LHCN-M2 (cell line): ENCODE results near the gene GPSM1. TPM values are rescaled to one million over a fixed set of nuclear protein-coding genes. Genes with fewer than 3 reads are reported as not detected.
"Not testable (repeated sequence)": the region's sequence is repeated elsewhere in the genome, so short reads cannot be mapped to it uniquely, and the experiment has no call there.

Experiments
- DNase-seq: peaks from one replicate; pipeline ENCODE4 v3.0.0-alpha.2; 2012; ENCODE audit warnings: low read depth
- total RNA-seq: library from RNA; depleted of rRNA; stranded (reverse); fragments of >200 nt; gene quantifications from 2 replicates; pipeline ENCODE4 v1.2.3, GENCODE V29; 2014

The GPSM1 gene
- total RNA-seq, 1 experiment from 2014 or later = 34.1 TPM

DNA sequence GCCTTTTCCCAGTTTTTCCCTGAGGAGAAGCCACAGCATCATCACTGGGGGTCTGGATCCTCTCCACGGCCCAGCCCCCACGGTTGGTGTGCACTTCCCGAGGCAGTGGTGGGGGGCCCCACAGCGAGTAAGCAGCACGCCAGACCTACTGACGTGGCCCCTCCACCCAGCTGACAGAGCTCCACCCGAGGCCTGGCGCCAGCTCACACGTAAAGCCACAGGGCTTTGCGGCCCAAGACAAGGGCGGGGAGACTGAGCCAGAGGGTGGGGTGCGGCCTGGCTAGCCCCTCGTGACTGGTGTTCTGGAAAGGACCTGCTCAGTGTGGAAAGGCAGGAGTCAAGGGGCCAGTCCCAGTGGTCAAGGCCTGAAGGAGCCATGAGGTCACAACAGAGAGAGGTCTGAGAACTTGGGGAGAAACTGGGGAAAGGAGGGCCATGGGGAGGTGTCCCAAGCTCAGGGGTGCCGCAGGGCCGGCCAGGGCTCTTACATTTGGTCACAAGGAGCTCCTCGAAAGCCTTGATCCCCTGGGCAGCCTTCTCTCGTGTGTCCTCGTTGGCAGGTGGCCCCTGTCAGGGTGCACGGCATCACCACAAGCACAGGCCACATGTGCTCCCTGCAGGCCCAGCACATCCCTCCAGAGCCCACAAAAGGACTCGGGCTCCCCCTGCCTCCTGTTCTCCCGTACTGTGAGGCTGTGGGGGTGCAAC lies 67.1 kb downstream of the GPSM1 start:
- no peak for DNase-seq

DNA sequence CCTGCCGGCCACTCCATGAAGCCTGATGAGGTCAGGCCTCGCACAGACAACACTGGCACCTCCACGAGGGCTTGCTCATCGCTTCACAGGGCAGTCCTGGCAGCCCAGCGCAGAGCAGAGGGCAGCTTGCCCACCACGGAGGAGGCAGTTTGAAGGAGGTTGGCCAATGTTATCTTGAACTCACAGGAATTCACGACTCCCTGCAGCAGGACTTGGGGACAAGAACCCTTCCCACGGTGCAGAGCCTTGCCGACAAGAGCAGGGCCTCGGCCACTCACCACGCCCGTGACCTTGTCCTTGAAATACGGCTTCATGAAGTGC lies 67.6 kb downstream of the GPSM1 start:
- DNase-seq = no peak

DNA sequence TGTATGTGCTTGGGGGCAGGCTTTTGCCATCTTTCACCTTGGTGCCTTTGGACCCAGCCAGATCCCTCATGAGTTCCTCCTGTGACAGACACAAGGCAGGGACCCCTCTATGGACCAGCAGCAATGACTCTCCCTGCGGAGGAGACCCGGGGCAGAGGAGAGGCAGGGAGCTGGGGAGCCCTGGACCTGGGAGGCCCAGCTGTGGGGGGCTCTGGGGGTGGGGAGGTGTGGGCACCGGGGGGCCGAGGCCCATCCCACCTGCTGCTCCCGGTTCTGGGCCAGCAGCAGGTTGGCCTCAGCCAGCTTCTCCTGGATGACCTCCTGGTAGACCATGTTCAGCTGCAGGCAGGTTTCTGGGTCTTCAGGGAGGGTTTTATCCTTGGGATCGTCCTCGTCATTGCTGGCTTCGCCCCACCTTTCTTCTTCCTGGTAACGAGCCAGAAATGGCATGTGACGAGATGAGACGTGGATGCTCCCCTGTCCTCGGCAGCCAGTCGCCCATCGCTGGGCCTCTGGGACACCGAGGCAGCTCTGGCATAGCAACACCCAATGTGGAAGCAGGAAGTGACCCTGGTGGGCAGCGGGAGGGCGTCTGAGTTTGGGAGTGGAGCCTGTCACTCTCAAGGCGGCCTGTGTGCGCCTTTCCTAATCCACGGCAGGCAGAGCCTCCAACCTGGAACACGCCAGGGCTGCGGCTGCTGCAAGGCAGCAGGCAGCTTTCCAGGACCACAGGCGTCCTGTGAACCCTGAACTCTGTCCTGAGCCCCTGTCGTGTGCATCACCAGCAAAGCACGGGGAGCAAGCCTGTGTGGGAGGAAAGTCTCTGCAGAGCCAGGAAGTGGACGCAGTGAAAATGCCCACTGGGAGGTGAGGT lies 68.2 kb downstream of the GPSM1 start:
- no peak for DNase-seq

DNA sequence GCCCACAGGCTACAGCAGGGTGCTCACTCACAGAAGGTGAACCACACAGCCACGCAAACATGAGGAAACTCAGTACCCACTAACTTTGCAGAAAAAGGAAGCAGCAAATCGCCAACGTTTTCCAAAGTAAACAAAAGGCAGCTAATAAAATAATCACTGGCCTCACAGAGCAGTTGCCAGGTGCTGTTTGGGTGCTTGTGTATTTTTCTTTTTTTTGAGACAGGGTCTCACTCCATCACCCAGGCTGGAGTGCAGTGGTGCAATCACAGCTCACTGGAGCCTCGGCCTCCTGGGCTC lies 68.8 kb downstream of the GPSM1 start:
- no peak for DNase-seq

DNA sequence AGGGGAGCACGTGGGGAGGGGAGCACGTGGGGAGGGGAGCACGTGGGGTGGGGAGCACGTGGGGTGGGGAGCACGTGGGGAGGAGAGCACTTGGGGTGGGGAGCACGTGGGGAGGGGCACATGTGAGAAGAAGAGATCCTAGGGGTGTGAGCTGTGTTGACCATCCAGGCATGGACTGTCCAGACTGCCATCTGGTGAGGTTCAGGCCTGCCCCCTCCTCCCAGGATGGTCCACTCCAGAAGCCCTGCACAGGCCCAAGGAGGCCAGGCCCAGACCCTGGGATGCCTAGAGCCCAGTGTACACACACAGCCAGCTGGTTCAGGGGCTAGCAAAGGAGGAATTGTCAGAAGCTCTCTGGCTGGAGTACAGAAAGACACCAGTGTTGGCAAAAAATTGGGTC lies 70.3 kb downstream of the GPSM1 start:
- no peak for DNase-seq

DNA sequence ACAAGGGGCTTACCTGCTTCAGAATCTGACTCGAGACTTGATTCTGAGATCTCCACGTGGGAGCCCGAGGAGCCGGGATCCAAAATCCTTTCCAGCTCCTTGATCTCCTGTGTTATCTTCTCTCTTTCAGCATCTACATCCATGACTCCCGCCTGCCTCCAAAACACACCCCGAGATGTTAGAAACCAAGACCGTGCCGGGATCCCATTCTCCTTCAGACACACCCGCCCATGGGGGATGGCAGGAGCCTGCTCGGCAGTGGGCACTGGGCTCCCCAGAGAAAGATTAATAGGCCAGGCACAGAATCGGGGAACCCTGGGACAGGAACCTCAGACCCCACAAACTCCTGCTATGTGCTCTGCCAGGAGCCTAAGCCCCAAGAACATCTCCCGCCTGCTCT lies 70.9 kb downstream of the GPSM1 start:
- no peak for DNase-seq

DNA sequence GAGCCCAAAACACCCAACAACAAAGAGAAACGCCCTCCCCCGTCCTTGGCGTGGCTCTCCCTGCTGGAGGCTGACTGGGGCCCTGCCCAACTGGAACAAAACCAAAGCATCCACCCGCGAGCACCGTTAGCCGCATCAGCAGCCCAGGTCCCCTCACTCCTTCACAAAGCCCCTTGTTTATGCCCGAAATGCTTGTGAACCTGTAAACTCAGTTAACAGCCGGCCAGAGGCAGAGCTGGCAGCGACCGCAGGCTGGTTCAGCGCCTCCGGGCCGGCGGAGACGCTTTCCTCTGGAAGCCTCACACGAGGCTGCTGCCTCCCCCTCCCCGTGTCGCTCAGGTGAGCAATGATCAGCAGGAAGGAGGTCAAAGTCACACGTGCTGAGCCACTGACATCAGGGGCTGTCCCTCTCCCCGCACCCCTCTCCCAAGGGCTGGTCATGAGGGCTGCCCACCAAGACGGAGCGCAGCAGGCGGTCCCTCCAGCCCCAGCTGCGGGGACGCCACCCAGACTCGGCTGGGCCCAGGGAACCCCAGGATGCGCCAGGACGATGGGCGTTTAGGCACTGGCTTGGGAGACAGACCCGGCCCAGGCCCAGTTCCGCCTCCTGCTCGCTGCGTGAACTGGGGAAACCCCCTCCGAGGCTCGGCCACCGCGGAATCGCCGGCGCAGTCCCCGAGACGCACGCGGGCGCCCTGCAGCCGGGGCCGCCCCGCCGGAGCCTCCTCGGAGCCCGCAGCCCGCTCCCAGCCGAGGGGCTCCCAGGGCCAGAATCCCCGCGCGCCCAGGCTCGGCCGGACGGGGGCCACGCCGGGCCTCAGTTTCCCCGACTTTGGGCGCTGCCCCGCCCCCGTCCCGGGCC lies 72.1 kb downstream of the GPSM1 start:
- no peak for DNase-seq

DNA sequence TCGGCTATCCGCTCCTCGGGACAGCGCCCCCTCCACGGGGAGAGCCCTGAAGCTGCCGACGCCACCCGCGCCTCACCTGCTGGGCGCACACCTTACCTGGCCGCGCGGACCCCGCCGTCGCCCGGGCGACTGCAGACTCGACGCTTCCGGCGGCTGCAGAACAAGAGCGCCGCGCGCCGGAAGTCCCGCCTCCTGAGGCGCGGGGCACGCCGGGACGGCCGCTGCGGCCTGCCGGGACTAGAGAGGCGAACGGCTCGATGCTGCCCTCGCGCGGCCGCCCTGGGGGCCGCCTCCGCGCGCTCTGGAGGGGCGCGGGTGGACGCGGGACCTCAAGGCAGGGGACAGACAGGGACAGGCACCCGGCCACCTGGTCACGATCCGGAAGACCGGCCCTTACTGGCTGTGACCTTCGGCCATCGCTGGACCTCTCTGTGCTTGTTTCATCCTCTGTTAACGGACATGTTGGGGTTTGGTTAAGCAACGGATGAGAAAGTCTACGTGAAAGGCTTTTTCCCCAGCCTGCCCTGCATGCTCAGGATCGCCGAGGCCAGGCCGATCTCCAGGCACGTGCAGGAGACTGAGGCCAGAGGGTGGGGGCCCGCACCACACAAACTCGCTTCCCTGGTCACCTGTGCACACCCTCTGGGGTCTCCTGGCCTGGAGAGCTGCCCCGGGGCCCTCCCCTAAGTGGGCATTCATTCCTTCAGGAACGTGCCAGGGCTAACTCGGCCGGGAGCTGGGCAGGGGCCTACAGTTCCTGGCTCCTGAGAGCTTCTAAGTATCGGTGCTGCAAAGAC lies 72.9 kb downstream of the GPSM1 start, which contains the start of gene SNAPC4:
SNAPC4 (minus strand) TSS at position 133 of the 797 bp plus-strand sequence. CDS start 1,742 bp downstream, outside the sequence.
- DNase-seq = peak; percentile 79

DNA sequence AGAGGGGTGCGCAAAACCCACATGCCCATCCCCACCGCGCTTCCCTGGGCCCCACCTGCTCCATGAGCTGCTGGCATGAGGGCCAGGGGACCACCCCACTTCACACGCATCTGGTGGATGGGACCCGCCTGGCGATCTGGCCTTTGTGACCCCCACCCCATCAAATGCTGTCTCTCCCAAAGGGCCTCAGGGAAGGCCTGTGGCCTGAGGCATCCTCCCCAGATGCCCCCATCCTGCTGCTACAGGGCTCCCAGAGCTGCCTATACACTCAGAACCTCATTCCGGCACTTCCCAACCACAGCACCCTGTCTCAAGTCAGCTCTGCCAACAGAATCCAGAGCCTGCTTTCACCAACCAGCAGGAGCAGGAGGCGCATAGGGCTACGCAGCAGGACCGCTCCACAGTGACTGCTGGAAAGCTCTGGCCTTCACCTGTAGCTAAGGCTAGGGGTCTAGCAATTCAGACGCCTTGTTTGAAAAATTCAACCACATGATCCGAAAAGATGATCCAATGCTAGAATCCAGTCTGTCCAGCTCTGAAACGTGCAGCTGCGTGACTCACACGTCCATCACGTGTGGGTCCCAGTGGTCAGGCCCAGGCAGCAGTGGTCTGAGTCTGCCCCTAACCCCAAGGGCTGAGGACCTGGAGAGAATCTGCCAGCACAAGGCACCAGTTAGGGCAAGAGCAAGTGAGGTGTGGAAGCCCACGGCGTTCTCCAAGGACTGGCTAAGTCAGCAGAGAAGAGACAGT lies 74.0 kb downstream of the GPSM1 start:
- DNase-seq = peak; percentile 21

DNA sequence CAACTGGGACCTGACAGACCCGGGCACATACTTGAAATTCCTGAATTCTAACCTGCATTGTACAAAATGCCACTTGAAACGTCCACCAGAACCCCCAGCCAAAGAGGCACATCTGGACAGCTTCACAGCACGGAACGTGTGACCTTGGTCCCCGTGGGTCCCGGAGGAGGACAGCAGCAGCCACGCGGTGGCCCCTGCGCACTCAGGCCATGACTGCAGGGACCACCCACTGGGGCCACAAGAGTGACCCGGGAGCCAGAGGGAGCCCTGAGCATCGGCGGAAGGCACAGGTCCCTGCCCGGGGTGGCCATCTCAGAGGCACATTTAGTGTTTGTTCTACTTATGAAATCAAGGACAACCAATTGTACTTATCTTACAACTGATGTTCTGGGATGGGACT lies 74.7 kb downstream of the GPSM1 start:
- no peak for DNase-seq

DNA sequence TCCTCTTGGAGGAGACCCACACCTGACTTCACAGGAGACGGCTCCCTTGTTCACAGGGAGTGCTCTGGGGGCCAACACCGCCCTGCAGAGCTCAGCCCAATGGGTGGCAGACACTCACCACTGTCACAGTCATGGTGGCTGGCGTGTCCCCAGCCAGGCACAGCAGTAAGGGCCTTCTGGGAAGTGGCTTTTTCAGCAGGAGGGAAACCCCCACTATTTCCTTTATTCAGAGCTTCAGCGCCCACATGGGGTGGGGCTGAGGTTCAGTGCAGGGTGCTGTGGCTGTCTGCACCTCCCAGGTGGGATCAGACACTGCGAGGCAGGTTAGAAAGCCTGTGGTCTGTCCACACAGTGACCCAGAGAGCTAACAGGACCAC lies 76.2 kb downstream of the GPSM1 start:
- DNase-seq = no peak

DNA sequence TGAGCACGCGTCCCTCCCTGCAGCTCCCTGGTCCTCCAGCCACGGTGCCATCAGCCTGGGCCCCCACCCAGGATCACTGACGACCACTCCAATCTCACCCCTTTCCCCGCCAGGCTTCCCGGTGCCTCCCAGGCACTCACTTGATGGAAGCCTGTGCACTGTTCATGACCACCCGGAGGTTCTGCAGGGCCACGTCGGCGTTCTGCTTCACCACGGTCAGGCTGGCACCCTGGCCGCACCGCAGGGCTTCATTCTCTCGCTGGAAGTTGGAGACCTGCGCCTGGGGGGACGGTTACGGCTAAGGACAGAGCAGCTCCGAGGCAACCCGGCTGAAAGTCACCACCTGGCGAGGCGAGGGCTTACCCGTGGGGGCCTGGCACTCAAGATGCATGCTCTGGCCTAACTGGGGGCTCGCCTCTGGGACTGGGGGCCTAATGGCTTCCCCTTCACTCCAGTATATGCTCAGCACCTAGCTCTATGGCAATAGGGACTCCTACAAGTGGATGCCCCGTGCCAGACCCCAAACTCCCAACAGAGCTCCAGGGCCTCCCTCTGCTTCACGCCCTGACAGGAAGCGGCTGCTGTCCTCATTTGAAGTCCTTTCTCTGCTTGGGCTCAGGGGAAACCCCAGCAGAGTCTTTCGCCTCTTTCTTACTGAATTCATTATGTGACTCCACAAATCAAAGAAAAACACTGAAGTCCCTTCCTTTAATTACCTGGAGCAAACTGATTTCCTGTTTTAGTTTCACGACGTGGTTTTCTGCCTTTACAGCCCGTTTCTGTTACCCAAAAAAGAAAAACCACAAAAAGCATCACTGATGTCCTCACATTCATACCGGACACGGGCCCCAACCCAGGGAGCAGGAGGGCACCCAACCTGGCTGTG lies 76.8 kb downstream of the GPSM1 start:
- DNase-seq = no peak

DNA sequence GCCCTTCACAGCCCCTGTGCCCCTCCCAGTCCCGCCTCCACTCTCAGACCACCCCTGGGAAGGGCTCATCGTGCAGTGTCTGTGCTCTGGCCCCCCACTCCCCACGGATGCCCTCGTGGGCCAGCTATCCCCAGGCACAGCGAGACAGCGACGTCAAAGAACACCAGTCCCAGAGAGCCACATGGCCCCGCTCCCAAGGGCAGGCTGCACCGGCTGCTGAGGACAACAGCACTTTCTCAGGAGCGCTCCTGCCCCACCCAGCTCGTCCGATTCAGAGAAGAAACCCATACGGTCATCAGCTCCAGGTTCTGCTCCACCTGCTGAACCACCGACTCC lies 77.4 kb downstream of the GPSM1 start:
- no peak for DNase-seq

DNA sequence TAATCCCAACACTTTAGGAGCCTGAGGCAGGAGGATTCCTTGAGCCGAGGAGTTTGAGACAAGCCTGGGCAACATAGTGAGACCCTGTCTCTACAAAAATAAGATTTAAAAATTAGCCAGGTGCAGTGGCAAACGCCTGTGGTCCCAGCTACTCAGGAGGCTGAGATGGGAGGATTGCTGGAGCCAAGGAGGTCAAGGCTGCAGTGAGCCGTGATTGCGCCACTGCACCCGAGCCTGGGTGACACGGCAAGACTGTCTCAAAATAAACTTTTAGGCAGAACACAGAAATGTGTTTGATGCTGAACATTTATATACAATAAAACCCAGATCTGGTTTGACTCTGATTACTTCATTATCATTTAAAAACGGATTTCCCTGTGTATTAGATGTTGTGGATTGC lies 78.1 kb downstream of the GPSM1 start:
- no peak for DNase-seq

DNA sequence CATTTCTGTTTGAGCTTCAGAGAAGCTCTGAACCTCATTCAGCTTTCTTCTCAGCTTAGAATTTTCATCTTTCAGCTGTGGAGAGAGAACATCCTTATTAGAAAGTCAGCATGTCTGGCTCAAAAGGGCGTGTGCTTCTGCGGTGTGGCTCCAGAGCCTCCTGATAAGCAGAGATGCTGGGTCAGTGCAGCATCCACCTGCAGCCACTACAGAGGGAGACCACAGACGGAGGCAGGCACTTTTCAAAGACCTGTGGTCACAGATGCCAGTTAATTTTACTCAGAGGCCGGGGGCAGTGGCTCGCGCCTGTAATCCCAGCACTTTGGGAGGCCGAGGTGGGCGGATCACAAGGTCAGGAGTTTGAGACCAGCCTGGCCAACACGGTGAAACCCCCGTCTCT lies 78.6 kb downstream of the GPSM1 start:
- DNase-seq = not testable (repeated sequence)

DNA sequence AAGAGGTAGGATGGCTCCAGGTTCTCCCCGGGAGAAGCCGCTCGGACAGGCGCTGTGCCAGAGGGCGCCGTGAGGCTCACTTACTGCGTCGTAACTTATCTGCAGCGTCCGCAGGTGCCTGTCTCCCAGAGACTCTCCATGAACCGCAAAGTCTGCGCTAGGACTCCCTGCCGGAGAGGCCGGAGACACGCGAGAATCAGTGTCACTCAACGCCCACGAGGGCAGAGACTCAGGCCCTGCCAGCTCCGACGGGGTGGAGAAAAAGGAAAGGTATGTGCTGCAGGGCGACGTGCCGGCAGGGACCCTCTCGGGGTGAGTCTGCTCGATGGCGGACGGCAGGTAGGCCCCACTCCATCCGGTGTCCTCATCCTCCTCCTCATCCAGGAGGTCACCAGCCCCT lies 79.7 kb downstream of the GPSM1 start:
- not testable (repeated sequence) for DNase-seq

DNA sequence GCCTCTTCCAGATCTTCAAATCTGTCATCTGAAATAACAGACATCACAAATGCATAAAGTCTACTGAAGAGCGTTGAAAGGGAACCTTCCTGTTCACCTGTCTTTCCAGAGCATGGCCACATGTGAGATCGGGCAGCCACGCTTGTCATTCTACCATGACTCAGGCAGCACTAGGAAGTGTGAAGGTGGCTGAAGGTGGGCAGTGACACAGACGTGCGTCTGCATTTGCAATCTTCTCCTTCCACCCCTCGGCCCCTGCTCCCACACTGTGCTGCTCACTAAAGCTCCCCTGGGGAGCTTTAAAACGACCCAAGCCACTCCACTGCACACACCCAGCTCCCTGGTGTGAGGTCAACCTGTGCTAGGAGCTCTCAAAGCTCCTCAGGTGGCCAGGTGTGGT lies 80.6 kb downstream of the GPSM1 start:
- DNase-seq = no peak
